HEK293T (cell line): Measurements from ENCODE around the gene KIF5C.

Source experiments
- CTCF ChIA-PET: fragments of 350-600 bp; formaldehyde crosslinking; extraction: SDS; loops from one replicate; lab custom pipeline; 2021; ENCODE audit warnings: antibody characterized with exemption, inconsistent platforms; lab: Yijun Ruan, JAX
- POLR2A ChIA-PET: fragments of 350-600 bp; formaldehyde crosslinking; extraction: SDS; loops from one replicate; lab custom pipeline; 2020; ENCODE audit warnings: antibody characterized with exemption, inconsistent platforms; lab: Yijun Ruan, JAX
- DNase-seq: peaks from one replicate; pipeline ENCODE4 v3.0.0; 2012; ENCODE audit warnings: mixed read lengths; ENCODE audit errors: extremely low spot score
- ARNT ChIP-seq: fragments of 450-650 bp; IDR thresholded peaks from 2 replicates; pipeline ENCODE4 v1.6.1; 2017; ENCODE audit warnings: mild to moderate bottlenecking
- BHLHE40 ChIP-seq: fragments of 450-650 bp; IDR thresholded peaks from 2 replicates; pipeline ENCODE4 v1.6.1; 2016; ENCODE audit warnings: mild to moderate bottlenecking, moderate library complexity, borderline replicate concordance
- CTBP1 ChIP-seq: fragments of 450-650 bp; IDR thresholded peaks from 2 replicates; pipeline ENCODE4 v1.6.1; 2016; ENCODE audit warnings: borderline replicate concordance
- ELF4 ChIP-seq: fragments of 450-650 bp; IDR thresholded peaks from 2 replicates; pipeline ENCODE4 v1.6.1; 2017; ENCODE audit warnings: antibody characterized with exemption
- FOXA1 ChIP-seq: fragments of 450-650 bp; IDR thresholded peaks from 2 replicates; pipeline ENCODE4 v1.6.1; 2016; ENCODE audit warnings: mild to moderate bottlenecking
- FOXK2 ChIP-seq: fragments of 450-650 bp; IDR thresholded peaks from 2 replicates; pipeline ENCODE4 v1.6.1; 2016; ENCODE audit warnings: mild to moderate bottlenecking
- FOXM1 ChIP-seq: fragments of 450-650 bp; IDR thresholded peaks from 2 replicates; pipeline ENCODE4 v1.6.1; 2017; ENCODE audit warnings: mild to moderate bottlenecking, borderline replicate concordance
- HDGF ChIP-seq: fragments of 450-650 bp; IDR thresholded peaks from 2 replicates; pipeline ENCODE4 v1.6.1; 2017; ENCODE audit warnings: antibody characterized with exemption, borderline replicate concordance
- L3MBTL2 ChIP-seq: fragments of 450-650 bp; conservative IDR thresholded peaks from 2 replicates; pipeline ENCODE4 v1.6.1; 2016; ENCODE audit warnings: mild to moderate bottlenecking
- LEF1 ChIP-seq: fragments of 450-650 bp; IDR thresholded peaks from 2 replicates; pipeline ENCODE4 v1.6.1; 2017; ENCODE audit warnings: mild to moderate bottlenecking, borderline replicate concordance
- NFRKB ChIP-seq: fragments of 450-650 bp; IDR thresholded peaks from 2 replicates; pipeline ENCODE4 v1.6.1; 2016; ENCODE audit warnings: mild to moderate bottlenecking, moderate library complexity
- PKNOX1 ChIP-seq: fragments of 450-650 bp; IDR thresholded peaks from 2 replicates; pipeline ENCODE4 v1.6.1; 2016
- SP1 ChIP-seq: fragments of 450-650 bp; IDR thresholded peaks from 2 replicates; pipeline ENCODE4 v1.6.1; 2017
- SUZ12 ChIP-seq: fragments of 450-650 bp; IDR thresholded peaks from 2 replicates; pipeline ENCODE4 v1.6.1; 2016; ENCODE audit warnings: mild to moderate bottlenecking
- TARDBP ChIP-seq: fragments of 450-650 bp; IDR thresholded peaks from 2 replicates; pipeline ENCODE4 v1.6.1; 2016
- ZNF384 ChIP-seq: fragments of 450-650 bp; IDR thresholded peaks from 2 replicates; pipeline ENCODE4 v1.6.1; 2016

The KIF5C gene

GRCh38 chr2:148920559-148920958, 45.5 kb downstream of the KIF5C start:
- TF ChIP-seq NFRKB (no peak), SUZ12 (no peak)
- CTCF ChIA-PET: no interaction called here
- no peak for DNase-seq
- POLR2A ChIA-PET: no interaction called here

GRCh38 chr2:148922062-148922461, 47.0 kb downstream of the KIF5C start:
- no peak for DNase-seq
- ChIA-PET POLR2A (no interaction called here), CTCF (no interaction called here)
- TF ChIP-seq L3MBTL2 (no peak), NFRKB (no peak), HDGF (no peak), SUZ12 (no peak), BHLHE40 (no peak), FOXA1 (no peak)

GRCh38 chr2:148922776-148923475, 47.9 kb downstream of the KIF5C start:
- DNase-seq: no peak
- POLR2A ChIA-PET: no interaction called here
- CTCF ChIA-PET: interaction anchor here (0.6 kb wide), 1 partner anchor 94 kb away, joined by 3 read pairs; no protein-coding TSS in a partner anchor
- TF ChIP-seq HDGF (no peak), TARDBP (no peak), NFRKB (no peak), FOXA1 (no peak)

GRCh38 chr2:148924514-148925178, 49.6 kb downstream of the KIF5C start:
- ChIA-PET POLR2A (no interaction called here), CTCF (no interaction called here)
- TF ChIP-seq TARDBP (no peak), LEF1 (no peak), ELF4 (no peak), BHLHE40 (no peak), CTBP1 (no peak), PKNOX1 (no peak)
- no peak for DNase-seq

- POLR2A ChIA-PET: no interaction called here
- CTCF ChIA-PET: interaction anchor here (0.6 kb wide), 1 partner anchor 380 kb away, joined by 3 read pairs; no protein-coding TSS in a partner anchor
- DNase-seq: peak; percentile 68
- TF ChIP-seq ZNF384: no peak
- no peak for TF ChIP-seq HDGF
- TF ChIP-seq ELF4: no peak
- no peak for TF ChIP-seq BHLHE40
- TF ChIP-seq SP1: no peak
- TF ChIP-seq PKNOX1: no peak
- TF ChIP-seq FOXA1: no peak
- TF ChIP-seq L3MBTL2: no peak
- no peak for TF ChIP-seq FOXK2
Measured at GRCh38 chr2:148926291-148926961, 51.4 kb downstream of the KIF5C start.

- TF ChIP-seq SUZ12: no peak
- TF ChIP-seq BHLHE40: no peak
- no peak for TF ChIP-seq HDGF
- TF ChIP-seq SP1: no peak
- no peak for TF ChIP-seq FOXA1
- TF ChIP-seq FOXM1: no peak
- TF ChIP-seq PKNOX1: no peak
- TF ChIP-seq ELF4: no peak
- TF ChIP-seq CTBP1: no peak
- no peak for TF ChIP-seq TARDBP
- TF ChIP-seq L3MBTL2: no peak
- no peak for TF ChIP-seq NFRKB
- TF ChIP-seq ZNF384: no peak
- no peak for TF ChIP-seq FOXK2
- no peak for TF ChIP-seq ARNT
- no peak for TF ChIP-seq LEF1
- CTCF ChIA-PET: interaction anchor here (0.6 kb wide), 1 partner anchor 380 kb away, joined by 3 read pairs; no protein-coding TSS in a partner anchor
- peak; percentile 25 for DNase-seq
- POLR2A ChIA-PET: no interaction called here
Measured at GRCh38 chr2:148926981-148927401, 52.0 kb downstream of the KIF5C start.

GRCh38 chr2:148928395-148928794, 53.4 kb downstream of the KIF5C start:
- TF ChIP-seq HDGF: no peak
- TF ChIP-seq PKNOX1: no peak
- TF ChIP-seq TARDBP: no peak
- no peak for TF ChIP-seq CTBP1
- no peak for TF ChIP-seq ELF4
- no peak for TF ChIP-seq FOXM1
- no peak for TF ChIP-seq FOXA1
- TF ChIP-seq NFRKB: no peak
- no peak for TF ChIP-seq SUZ12
- TF ChIP-seq SP1: no peak
- TF ChIP-seq FOXK2: no peak
- TF ChIP-seq BHLHE40: no peak
- no peak for DNase-seq
- POLR2A ChIA-PET: no interaction called here
- CTCF ChIA-PET: no interaction called here
